H1 (cell line): ENCODE results near the gene WHAMM. TPM values are rescaled to one million over a fixed set of nuclear protein-coding genes. Genes with fewer than 3 reads are reported as not detected.

ENCODE experiments used
- ATF3 ChIP-seq: IDR thresholded peaks from 2 replicates; pipeline ENCODE4 v1.6.1; 2011; ENCODE audit warnings: low read depth, mild to moderate bottlenecking, low read length; ENCODE audit not compliant: insufficient read depth
- GTF2F1 ChIP-seq: IDR thresholded peaks from 2 replicates; pipeline ENCODE4 v1.6.1; 2012; ENCODE audit warnings: low read depth, low read length, improper control_type of control experiment, borderline replicate concordance
- TAF7 ChIP-seq: optimal IDR thresholded peaks from 2 replicates; pipeline ENCODE3; 2011; ENCODE audit warnings: low read depth, mild to moderate bottlenecking, inconsistent platforms, low read length, moderate library complexity, borderline replicate concordance
- polyA plus RNA-seq, 7 experiments: library from polyadenylated mRNA; depleted of rRNA in 3 of 7; stranded (reverse) in 5 of 7; unstranded in 2 of 7; fragments of >200 nt in 5 of 7; fragments of 200-250 nt in 2 of 7; gene quantifications; 1 replicate in 5 of 7; 2 replicates in 1 of 7; 4 replicates in 1 of 7; pipeline versions ENCODE4 v1.2.1 to v1.2.3, GENCODE V29; 2011 to 2013; ENCODE audit warnings: missing spikeins in 2 of 7, mixed read lengths in 2 of 7
- total RNA-seq: library from RNA; stranded (reverse); fragmentation: NEBNext Ultra II Directional; extraction: Animal tissue kit (Norgen Biotek cat#: 25700); gene quantifications from 2 replicates; pipeline ENCODE4 v1.2.1, GENCODE V29; 2021

Gene WHAMM
- total and polyA plus RNA-seq, 2 of the 8 experiments (the other 6 are each of a cell fraction or from before 2014, with no cell fraction given), result 1.1 to 3.3 TPM

GRCh38 chr15:82871358-82871757 lies 61.9 kb downstream of the WHAMM start (continued):
- TF ChIP-seq ATF3, result no peak
- no peak for TF ChIP-seq GTF2F1
- no peak for TF ChIP-seq TAF7
